ENCODE data around the gene PRUNE1.

Gene PRUNE1

DNA sequence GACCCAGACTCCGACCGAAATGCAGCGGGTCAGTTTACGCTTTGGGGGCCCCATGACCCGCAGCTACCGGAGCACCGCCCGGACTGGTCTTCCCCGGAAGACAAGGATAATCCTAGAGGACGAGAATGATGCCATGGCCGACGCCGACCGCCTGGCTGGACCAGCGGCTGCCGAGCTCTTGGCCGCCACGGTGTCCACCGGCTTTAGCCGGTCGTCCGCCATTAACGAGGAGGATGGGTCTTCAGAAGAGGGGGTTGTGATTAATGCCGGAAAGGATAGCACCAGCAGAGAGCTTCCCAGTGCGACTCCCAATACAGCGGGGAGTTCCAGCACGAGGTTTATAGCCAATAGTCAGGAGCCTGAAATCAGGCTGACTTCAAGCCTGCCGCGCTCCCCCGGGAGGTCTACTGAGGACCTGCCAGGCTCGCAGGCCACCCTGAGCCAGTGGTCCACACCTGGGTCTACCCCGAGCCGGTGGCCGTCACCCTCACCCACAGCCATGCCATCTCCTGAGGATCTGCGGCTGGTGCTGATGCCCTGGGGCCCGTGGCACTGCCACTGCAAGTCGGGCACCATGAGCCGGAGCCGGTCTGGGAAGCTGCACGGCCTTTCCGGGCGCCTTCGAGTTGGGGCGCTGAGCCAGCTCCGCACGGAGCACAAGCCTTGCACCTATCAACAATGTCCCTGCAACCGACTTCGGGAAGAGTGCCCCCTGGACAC is 39.8 kb downstream of the PRUNE1 start:
- DNase-seq (ENCODE audit: low spot score): no peak
- TF ChIP-seq CTCF (IDR thresholded peaks at IDR 0.05; ENCODE audit: poor library complexity, severe bottlenecking): peak; percentile 58

DNA sequence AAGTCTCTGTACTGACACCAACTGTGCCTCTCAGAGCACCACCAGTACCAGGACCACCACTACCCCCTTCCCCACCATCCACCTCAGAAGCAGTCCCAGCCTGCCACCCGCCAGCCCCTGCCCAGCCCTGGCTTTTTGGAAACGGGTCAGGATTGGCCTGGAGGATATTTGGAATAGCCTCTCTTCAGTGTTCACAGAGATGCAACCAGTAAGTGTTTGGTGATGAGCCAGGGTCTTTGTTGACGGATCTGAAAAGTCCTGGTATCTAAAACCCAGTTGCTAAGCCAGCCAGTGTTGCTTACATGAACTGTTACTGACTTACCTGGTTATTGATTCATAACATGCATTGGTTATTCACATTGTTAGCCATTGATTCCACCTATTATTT is 40.4 kb downstream of the PRUNE1 start:
- no peak for DNase-seq (ENCODE audit: low spot score)
- H3K4me1 ChIP-seq (ENCODE audit: insufficient read depth, poor library complexity, severe bottlenecking): peaks cover 4% of the 10 kb centered on the region
- H3K27me3 ChIP-seq (ENCODE audit: insufficient read depth, poor library complexity, severe bottlenecking): no peaks in the 10 kb centered on the region
- peak overlapping the region; percentile 51 for H3K4me3 ChIP-seq (ENCODE audit: severe bottlenecking)
- H3K27ac ChIP-seq (ENCODE audit: poor library complexity, severe bottlenecking): peak overlapping the region; percentile 59
- TF ChIP-seq CTCF (IDR thresholded peaks at IDR 0.05; ENCODE audit: poor library complexity, severe bottlenecking): peak; percentile 38
- H3K36me3 ChIP-seq (ENCODE audit: low read depth): peaks cover 23% of the 10 kb centered on the region
- ATAC-seq (ENCODE audit: low read depth): no peak
- no peaks in the 10 kb centered on the region for H3K9me3 ChIP-seq (ENCODE audit: severe bottlenecking)

More for the DNA sequence above, 39.8 kb downstream of the PRUNE1 start:
- peaks cover 4% of the 10 kb centered on the region for H3K4me1 ChIP-seq (ENCODE audit: insufficient read depth, poor library complexity, severe bottlenecking)
- no peaks in the 10 kb centered on the region for H3K9me3 ChIP-seq (ENCODE audit: severe bottlenecking)
- H3K27me3 ChIP-seq (ENCODE audit: insufficient read depth, poor library complexity, severe bottlenecking): no peaks in the 10 kb centered on the region
- ATAC-seq (ENCODE audit: low read depth): peak; percentile 61
- H3K27ac ChIP-seq (ENCODE audit: poor library complexity, severe bottlenecking): peak overlapping the region; percentile 59
- H3K36me3 ChIP-seq (ENCODE audit: low read depth): peaks cover 18% of the 10 kb centered on the region
- peak overlapping the region; percentile 51 for H3K4me3 ChIP-seq (ENCODE audit: severe bottlenecking)

- H3K9me3 ChIP-seq (ENCODE audit: severe bottlenecking): no peaks in the 10 kb centered on the region
- H3K4me3 ChIP-seq (ENCODE audit: severe bottlenecking): no peak overlapping the region
- peaks cover 31% of the 10 kb centered on the region for H3K36me3 ChIP-seq (ENCODE audit: low read depth)
- H3K27ac ChIP-seq (ENCODE audit: poor library complexity, severe bottlenecking): peak overlapping the region; percentile 11
- TF ChIP-seq CTCF (IDR thresholded peaks at IDR 0.05; ENCODE audit: poor library complexity, severe bottlenecking): no peak
- no peaks in the 10 kb centered on the region for H3K27me3 ChIP-seq (ENCODE audit: insufficient read depth, poor library complexity, severe bottlenecking)
- peaks cover 4% of the 10 kb centered on the region for H3K4me1 ChIP-seq (ENCODE audit: insufficient read depth, poor library complexity, severe bottlenecking)
- DNase-seq (ENCODE audit: low spot score) (no peak), ATAC-seq (ENCODE audit: low read depth) (no peak)
Observed at GRCh38 chr1:151049458-151049857, 41.2 kb downstream of the PRUNE1 start.

DNA sequence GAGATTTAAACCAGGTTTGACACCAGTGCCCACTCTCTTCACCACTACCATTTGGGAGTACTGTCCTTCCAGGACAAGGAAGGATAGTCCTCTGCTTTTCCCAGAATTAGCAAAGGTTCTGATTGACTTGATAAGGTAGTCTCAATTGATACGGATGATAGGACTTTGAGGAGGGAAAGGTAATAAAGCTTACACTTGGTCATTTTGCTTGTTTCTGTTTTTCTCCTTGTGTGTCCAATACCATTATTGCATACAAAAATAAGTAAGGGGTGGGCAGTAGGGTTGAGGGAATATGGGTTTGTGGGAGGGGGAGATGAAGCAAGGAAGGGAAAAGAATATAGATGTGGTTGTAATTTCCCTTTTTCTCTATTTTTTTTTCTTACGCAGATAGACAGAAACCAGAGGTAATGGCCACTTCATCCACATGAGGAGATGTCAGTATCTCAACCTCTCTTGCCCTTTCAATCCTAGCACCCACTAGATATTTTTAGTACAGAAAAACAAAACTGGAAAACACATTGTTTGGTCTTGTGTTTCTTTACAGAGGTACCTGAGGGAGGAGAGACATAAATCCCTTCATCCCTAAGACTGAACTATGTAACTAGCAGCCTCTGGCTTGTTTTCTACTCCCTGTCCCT is 41.9 kb downstream of the PRUNE1 start:
- H3K36me3 ChIP-seq (ENCODE audit: low read depth): peaks cover 38% of the 10 kb centered on the region
- no peak for ATAC-seq (ENCODE audit: low read depth)
- TF ChIP-seq CTCF (IDR thresholded peaks at IDR 0.05; ENCODE audit: poor library complexity, severe bottlenecking): no peak

More for the DNA sequence above, 41.9 kb downstream of the PRUNE1 start:
- Histone ChIP-seq H3K27ac (ENCODE audit: poor library complexity, severe bottlenecking) (peak overlapping the region; percentile 11), H3K9me3 (ENCODE audit: severe bottlenecking) (no peaks in the 10 kb centered on the region), H3K27me3 (ENCODE audit: insufficient read depth, poor library complexity, severe bottlenecking) (no peaks in the 10 kb centered on the region), H3K4me3 (ENCODE audit: severe bottlenecking) (no peak overlapping the region), H3K4me1 (ENCODE audit: insufficient read depth, poor library complexity, severe bottlenecking) (peaks cover 4% of the 10 kb centered on the region)
- DNase-seq (ENCODE audit: low spot score): no peak
